Measurements from ENCODE around the gene PARPBP. TPM values are rescaled to one million over a fixed set of nuclear protein-coding genes. Genes with fewer than 3 reads are reported as not detected.
A peak's percentile ranks its signal among the peaks of the same experiment; 100 is the strongest.
"Not testable (repeated sequence)": the region's sequence is repeated elsewhere in the genome, so short reads cannot be mapped to it uniquely, and the experiment has no call there.

The PARPBP gene
- total RNA-seq, 1 donor from 2014 or later, result 3.2 TPM

DNA sequence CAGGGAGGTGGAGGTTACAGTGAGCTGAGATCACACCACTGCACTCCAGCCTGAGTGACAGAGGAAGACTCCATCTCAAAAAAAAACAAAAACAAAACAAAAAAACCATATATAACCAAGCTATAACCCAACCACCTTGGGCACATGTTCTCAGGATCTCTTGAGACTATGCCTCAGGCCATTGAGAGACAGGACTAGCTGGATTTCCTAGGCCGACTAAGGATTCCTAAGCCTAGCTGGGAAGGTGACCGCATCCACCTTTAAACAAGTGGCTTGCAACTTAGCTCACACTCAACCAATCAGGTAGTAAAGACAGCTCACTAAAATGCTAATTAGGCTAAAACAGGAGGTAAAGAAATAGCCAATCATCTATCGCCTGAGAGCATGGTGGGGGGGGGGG is 35.2 kb downstream of the PARPBP start:
- DNase-seq (ENCODE audit: low read depth), result not testable (repeated sequence)

DNA sequence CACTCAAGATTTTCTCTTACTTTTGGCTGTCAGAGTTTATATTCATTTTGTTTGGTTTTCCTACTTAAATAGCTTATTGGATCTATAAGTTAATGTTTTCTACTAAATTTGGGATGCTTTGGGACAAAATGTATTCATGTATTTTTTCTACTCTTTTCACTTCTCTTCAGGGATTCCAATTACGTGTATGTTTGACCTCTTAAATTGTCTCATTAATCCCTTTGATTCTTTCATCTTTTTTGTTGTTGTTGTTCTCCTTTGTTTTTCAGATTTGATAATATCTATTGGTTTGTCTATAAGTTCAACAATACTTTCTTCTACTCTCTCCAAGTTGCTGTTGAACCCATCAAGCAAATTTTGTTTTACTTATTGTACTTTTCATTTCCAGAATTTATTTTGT is 43.4 kb downstream of the PARPBP start:
- no peak for DNase-seq (ENCODE audit: low read depth)

DNA sequence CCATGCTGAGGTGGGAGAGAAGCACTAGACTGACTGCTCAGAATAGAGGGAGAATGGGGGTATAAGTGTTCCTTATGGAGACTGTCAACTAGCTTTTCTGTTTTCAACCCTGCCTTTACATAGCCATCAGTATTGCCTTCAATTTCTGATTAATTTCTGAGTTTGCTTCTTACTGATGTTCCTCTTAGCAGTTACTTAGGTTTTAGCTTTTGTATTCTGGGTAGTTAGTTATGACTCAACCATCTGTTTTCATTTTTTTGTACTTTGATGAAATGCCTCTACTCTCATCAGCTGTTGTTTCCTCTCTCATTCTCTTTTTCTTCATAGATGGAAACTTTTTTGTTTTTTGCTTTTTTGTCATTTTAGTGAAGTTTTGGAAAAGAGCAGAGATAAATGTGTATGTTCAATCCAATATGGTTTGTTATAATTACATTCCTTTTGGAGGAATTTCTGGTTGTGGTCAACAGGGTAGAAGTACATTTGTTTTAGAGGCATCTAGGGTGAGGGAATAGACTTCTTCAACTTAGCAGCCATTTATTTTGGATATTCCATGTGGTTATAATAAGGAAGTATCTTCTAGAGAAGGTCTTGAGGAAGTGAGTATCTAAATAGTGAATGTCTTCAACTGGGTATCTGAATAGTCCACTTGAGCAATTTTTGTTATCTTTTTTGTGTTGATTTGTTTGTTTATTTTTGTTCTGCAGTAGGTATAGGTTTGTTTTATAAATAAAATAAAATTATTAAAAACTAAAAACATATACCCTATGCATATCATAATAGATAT is 48.0 kb downstream of the PARPBP start:
- peak; percentile 25 for DNase-seq (ENCODE audit: low read depth)

DNA sequence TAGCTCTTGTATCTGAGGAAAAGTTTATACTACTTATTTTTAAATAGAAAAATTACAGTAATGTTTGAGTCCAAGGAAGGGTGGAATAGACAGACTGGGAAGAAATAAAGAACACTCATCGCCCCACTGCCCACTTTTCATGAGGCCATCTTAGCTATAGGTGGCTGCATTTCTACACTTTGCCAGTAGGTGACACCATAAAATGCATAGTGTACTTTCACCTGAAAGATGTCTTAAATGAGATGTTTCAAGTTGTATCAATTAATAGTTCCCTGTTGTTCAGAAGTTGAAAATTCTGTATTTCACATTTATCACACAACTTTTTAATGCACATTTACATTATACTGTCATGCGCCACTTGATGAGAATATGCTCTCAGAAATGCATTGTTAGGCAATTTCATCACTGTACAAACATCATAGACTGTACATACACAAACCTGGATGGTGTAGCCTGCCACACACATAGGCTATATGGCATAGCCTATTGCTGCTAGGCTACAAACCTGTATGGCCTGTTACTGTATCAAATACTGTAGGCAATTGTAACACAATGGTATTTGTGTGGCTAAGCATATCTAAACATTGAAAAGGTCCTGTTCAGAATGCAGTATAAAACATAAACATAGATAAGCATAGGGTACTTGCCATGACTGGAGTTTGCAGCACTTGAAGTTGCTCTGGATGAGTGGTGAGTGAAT is 50.1 kb downstream of the PARPBP start:
- DNase-seq (ENCODE audit: low read depth), result peak; percentile 24

DNA sequence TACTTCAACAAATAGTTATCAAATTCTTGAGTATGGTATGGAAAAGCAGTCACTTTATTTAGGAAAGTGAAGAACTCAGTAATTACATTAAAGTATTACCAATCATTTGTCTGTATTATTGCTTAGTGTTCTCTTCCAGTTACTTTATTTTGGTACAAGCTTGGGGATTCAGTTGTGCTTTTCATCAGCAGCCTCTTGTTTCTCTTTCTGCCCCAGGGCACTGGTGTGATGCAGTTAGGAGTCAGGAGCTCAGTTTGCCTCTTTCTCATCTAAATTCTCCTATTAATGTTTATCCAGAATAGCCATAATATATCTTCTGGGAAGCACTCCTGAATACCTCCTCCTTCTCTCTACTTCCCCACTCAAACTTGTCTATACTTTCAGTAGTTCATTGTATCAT is 52.0 kb downstream of the PARPBP start:
- no peak for DNase-seq (ENCODE audit: low read depth)

DNA sequence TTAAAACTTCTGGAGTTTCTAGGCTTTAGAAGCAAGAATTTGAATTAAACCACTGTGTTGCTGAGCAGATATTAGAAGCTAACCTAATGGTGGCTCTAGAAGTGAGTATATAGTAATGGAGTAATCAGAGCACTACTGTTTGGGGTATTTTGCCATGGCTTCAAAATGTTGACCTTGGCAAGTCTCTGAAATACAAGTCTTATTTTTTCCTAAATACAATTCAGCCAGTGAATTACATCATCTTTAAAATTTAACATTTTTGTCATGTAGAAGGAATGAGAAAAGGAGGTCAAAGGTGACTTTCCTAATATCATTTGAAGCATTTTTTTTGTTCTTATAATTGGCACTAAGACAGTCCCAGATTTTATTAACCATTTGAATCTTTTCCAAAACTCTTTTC is 52.5 kb downstream of the PARPBP start:
- DNase-seq (ENCODE audit: low read depth), result peak; percentile 35

DNA sequence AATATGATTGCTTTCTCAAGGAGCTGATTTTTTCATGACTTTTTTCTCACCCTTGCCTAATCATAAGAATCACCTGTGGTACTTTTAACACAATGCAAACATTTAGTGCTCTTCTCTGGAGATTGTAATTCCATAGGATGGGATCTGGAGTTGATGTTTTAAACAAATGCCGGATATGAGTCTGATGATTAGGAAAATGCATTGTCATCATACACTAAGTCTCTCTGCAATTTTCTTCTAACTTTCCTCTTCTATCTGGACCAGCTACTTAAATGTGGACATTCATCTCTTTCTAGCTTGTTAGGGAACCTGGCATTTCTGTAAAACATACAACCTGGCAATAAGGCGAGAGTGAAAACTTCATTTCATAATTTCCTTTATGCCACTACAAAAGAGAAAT is 54.1 kb downstream of the PARPBP start:
- no peak for DNase-seq (ENCODE audit: low read depth)

DNA sequence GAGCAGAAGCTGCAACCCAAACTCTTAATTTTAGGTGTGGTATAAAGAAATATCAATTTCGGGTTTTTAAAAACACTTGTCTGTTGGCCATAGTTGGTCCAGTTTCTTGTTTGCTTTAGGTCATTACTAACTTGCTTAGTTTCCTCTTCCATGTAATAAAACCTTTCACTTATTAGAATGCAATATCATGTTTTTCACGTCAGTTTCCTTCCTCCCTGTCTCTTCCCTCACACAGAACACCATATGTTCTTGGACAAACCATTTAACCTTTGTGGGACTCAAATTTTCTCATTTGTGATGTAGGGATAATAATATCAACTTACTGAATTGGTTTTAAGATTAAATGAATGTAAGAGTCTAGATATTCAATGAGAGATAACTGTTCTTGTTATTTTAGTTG is 54.8 kb downstream of the PARPBP start:
- DNase-seq (ENCODE audit: low read depth), result no peak

DNA sequence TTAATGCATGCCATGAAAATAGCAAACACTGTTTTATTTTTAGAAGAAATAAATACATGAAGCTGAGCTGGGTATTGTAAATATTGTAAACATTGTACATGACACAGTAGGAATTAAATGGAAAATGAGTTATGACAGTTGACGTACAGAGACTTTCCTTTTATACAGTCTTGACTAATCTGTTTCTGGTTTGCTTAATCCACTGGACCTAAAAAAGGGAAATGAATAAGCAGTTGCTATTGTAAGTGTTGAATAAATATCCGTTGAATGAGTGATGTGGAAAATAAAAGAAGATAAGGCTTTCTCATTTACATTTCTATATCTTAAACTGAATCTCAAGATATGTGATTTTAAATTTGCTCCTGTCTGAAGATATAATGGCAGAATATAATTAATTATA is 62.7 kb downstream of the PARPBP start:
- peak; percentile 26 for DNase-seq (ENCODE audit: low read depth)

DNA sequence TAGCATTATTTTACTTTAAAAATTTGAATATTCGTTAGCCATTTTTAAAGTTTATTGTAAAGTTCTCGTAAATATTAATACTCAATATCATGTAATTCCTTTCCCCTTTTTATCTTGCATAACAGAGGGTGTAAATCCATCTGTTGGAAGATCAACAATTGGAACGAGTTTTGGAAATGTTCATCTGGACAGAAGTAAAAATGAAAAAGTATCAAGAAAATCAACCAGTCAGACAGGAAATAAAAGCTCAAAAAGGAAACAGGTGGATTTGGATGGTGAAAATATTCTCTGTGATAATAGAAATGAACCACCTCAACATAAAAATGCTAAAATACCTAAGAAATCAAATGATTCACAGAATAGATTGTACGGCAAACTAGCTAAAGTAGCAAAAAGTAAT is 75.8 kb downstream of the PARPBP start:
- no peak for DNase-seq (ENCODE audit: low read depth)

DNA sequence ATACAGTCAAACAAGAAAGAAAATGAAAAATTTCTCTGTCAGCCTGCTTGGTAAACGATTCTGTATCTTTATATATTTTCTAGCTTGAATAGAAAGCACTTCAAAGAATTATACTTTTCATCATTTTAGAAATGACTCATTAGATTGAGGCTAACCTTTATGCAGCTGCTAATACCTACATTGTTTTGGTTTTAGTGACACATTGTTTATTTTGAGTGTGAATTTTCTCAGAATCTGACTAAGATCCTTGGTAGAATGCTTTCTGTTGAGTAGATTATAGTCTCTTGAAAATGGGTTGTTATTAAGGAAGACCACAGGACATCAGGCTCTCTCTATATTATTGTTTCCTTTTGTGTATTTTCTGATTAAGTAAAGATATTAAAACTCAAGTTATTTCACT is 77.8 kb downstream of the PARPBP start, which contains the start of gene PMCH:
Gene PMCH (minus strand): TSS at position 45 of the 400 bp plus-strand sequence. CDS start 63 bp downstream, outside the sequence.
- peak; percentile 31 for DNase-seq (ENCODE audit: low read depth)

DNA sequence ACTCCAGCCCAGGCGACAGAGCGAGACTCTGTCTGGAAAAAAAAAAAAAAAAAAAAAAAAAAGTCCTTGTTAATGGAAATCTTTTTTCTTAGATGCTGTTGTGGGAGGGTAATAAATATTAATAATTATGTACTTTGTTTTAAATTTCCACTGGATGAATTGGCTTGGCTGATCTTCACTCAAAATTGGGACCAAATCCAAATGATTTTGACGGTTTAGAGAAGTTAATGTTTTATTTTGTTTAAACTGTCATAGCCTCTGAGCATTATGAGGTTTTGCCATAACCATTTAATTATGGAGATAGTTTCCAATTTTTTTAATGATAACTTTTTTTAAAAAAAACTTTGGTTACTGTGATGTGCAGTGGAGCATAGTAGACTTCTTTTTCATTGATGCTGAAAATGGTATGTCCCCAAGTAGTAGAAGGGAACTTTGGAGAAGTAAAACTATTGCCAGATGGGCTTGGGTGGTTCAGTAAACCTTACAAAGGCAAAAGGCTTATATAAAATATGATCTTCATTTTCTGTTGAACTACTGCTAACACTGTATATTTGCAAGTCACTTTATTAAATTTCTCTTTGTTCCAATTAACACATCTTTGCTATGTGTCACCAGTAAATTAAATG is 81.6 kb downstream of the PARPBP start:
- no peak for DNase-seq (ENCODE audit: low read depth)

DNA sequence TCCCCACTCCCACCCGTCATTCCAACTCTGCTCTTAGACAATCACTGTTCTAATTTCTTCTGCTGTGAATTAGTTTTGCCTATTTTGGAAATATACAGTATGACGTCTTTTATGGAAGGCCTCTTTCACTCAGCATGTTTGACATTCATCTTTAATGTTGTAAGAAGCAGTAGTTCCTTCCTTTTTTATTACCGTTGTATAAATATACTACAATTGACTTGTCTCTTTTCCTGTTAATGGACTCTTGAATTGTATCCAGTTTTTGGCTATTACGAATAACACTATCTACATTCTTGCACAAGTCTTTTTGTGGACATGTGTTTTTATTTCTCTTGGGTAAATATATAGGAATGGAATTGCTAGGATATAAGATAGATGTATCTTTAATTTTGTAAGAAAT is 82.6 kb downstream of the PARPBP start:
- DNase-seq (ENCODE audit: low read depth), result no peak

DNA sequence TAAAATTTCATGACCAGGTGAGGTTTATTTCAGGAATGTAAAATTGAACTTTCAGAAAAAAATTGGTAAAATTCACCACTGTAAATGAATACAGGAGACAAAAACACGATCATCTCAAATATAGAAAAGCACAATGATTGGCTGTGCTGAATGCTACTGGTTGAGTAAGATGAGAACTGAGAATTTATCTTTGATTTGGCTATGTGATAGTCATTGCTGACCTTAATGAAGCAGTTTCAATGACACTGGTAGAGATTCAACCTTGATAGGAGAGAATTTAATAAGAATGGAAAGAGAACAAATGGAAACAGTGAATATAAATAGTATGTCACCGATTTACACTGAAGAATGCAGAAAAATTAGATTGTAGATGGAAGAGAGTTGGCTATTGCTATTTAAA is 84.0 kb downstream of the PARPBP start:
- DNase-seq (ENCODE audit: low read depth), result no peak

DNA sequence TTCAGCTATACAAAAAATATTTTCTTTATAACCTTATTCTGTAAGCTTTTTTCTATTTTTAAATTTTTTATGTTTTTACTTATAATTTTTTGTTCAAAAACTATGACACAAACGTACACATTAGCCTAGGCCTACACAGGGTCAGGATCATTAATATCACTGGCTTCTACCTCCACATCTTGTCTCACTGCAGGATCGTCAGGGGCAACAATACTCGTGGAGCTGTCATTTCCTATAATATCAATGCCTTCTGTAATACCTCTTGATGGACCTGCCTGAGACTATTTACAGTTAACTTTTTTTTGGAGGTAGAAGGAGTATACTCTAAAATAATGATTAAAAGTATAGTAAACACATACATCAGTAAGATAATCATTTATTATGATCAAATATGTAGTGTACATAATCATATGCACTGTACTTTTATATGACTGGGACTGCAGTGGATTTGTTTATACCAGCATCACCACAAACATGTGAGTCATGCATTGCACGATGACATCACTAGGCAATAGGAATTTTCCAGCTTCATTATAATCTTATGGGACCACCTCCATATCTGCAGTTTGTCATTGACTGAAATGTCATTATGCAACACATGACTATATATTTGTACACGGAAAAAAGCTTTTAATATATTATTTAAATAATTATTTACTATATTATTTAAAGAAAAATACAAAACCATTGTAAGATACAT is 96.2 kb downstream of the PARPBP start:
- DNase-seq (ENCODE audit: low read depth), result peak; percentile 46

DNA sequence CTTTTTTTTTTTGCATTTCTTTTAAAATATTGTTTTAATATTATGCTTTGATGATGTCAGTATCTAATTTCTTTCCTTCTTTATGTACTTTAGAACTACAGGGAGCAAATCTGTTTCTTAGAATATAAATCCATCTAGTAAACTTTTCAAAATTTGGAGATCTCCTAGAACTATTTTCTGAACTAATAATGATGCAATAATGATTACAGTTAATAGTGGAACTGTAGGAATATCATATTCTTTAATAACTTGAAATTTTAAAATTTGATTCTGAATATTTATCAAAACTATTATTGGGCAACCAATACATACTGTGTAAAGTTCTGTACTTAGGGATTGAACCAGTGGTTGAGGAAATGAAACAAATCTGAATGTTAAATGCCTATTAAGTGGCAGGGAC is 100.8 kb downstream of the PARPBP start:
- no peak for DNase-seq (ENCODE audit: low read depth)

DNA sequence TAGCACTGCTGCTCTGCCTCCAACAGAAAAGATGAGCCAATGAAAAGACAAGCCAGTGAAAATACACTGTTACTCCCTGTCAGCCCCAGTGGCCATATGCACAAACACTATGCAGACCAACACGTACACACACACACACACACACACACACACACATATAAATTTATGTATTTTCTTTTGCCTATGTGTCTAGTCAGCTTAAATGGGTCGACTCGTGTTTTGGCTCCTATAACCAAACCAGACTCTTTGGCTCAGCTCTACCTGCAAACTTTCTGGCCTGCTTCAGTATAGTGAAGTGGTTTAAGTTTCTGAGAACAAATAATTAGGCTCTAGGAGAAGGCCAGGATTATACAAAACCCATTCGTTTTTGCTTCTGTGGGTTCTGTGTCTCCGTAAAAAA is 108.0 kb downstream of the PARPBP start:
- DNase-seq (ENCODE audit: low read depth), result no peak

DNA sequence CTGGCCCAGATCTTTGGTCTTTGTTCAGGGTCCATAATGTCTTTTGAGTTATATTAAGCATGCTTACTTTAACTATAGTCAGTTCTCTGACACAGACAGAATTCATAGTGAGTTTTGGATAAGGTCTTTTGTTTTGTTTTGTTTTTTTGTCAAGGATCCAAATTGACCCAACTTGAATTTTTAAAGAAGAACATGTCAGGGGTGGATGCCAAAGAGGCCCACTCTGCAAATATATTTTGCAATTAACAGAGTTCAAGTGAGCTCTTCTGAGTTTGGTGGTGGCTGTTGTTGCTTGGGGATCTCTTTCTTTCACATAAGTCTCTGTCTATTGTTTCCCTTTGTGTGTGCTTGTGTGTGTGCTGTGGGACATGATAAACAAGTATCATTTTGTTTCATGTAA is 112.1 kb downstream of the PARPBP start:
- DNase-seq (ENCODE audit: low read depth), result no peak

DNA sequence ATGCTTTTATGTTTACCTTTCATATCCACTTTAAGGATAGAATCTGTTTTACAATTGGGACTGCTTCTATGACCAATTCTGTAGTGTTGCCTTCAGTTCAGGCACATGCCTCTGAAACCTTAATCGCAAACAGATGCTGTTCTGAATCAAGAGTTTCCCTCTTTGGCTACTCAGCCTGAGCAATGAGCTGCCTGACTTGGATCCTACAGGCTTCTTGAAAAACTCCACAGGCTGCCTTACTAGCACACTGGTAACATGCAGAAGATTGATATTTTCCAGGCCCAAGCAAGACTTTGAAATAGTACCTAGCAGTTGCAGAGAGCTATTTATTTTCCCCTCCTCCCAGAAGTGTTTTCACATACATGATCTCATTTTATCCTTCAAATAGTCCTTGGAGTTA is 112.5 kb downstream of the PARPBP start:
- no peak for DNase-seq (ENCODE audit: low read depth)

DNA sequence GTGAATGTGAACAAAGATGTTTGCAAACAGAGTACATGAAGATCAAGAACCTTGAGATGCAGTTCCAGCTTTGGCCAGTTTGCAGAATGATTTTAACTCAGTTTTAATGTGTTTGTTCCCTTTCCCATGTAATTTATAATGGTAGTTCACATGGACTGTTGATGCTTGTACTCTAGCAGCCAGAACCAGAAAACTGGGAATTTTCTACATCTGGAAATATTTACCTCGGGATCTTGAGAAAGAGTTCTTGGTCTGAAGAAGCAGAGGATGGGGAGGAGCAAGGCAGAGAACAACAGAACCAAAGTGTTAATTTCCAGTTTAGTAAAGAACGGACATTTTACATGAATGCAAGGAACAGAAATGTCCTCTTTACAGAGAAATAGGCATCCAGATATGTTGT is 114.6 kb downstream of the PARPBP start:
- no peak for DNase-seq (ENCODE audit: low read depth)

DNA sequence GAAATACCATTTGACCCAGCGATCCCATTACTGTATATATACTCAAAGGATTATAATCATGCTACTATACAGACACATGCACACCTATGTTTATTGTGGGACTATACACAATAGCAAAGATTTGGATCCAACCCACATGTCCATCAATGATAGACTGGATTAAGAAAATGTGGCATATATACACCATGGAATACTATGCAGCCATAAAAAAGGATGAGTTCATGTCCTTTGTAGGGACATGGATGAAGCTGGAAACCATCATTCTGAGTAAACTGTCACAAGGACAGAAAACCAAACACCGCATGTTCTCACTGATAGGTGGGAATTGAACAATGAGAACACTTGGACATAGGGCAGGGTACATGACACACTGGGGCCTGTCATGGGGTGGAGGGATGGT is 120.9 kb downstream of the PARPBP start:
- not testable (repeated sequence) for DNase-seq (ENCODE audit: low read depth)

Data from myocyte (in vitro differentiated cells).